ENCODE data around the gene POFUT1.
"Not testable (repeated sequence)": the region's sequence is repeated elsewhere in the genome, so short reads cannot be mapped to it uniquely, and the experiment has no call there.

Gene POFUT1

GRCh38 chr20:32236819-32237218 lies 29.1 kb downstream of the POFUT1 start:
- no peak for DNase-seq

DNA sequence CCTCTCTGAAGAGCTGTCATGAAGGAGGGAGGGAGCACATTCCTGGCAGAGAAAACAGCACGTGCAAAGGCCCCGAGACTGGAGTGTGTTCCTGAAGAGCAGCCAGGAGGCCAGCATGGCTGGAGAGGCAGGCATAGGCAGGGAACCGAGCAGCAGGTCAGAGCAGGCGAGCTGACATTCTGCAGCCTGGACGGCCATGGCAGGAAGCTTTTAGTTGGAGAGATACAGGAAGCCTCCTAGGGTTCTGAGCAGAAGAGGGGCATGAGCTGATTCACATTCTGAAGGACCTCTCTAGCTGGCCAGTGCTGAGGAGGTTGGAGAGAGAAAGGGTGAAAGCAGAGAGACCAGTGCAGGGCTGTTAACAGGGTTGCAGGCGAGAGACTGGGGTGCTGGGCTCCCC lies 29.7 kb downstream of the POFUT1 start:
- no peak for DNase-seq

DNA sequence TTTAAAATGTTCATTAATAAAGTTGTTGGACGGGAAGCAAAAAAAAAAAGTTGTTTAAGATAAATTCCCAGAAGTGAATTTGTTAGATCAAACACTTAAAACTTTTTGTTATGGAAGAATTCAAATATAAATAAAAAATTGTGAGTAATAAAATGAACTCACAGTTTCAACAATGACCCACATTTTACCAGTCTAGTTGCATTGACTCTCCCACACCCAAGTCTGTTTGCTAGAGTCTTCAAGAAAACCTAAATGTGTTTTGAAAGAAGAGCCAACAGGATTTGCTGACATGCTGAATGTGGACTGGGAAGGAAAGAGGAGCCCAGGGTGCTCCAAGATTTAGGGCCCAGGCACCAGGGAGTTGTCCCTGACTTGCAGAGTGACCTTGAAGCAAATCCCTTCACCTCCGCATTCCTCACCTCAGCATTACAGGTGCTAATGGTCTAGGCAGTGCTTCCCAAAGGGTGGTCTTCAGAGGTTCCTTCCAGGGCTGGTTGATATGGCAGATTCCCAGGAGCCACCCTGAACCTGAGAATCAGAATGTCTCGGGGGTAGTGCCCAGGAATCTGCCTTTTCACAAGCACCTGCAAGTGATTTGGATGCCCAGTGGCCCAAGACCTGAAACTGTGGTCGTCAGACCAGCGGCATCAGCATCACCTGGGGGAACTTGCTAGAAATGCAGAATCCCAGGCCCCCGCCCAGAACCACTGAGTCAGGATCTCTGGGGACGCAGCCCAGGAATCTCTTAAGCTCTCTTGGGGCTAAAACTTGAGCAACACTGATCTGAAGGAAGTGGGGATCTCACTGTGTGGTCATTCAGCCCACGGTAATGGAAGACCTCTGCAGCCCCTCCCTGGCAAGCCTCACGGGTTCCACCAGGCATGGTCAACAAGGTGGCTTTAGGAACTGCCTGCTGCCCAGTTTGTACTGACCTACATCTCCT lies 31.1 kb downstream of the POFUT1 start:
- no peak for DNase-seq

DNA sequence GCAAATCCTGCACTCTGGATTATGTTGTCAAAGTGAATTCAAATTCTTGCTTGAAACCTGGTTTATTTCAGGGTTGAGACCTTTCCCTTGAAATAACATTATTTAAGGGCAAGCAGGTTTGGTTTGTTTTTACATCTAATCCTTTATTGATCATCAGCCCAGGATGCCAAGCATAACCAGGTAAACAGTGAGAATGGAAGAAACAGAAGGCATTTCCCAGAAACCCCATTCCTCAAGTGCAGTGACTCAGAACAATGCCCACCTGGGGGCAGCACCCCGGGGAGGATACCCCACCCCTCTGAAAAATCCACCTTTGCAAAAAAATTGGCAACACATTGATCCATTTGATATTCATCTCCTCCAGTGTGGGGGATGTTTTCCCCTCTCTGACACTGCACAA lies 32.5 kb downstream of the POFUT1 start:
- DNase-seq: no peak

DNA sequence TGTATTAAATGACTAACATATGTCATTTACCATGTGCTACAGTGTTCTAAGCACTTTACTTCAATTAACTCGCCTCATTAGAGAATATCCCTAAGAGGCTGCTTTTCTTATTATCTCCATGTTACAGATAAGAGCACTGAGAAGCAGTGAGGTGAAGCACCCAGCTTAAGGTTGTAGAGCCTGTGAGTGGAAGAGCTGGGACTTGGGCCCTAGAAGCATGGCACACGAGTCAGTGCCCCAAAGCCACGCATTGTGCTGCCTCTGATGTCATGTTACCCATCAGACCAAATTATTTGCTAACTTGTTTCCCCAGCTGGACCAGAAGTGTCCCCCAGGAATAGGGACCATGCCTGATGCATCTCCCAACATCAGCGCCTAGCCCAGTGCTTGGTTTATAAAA lies 34.1 kb downstream of the POFUT1 start:
- no peak for DNase-seq

DNA sequence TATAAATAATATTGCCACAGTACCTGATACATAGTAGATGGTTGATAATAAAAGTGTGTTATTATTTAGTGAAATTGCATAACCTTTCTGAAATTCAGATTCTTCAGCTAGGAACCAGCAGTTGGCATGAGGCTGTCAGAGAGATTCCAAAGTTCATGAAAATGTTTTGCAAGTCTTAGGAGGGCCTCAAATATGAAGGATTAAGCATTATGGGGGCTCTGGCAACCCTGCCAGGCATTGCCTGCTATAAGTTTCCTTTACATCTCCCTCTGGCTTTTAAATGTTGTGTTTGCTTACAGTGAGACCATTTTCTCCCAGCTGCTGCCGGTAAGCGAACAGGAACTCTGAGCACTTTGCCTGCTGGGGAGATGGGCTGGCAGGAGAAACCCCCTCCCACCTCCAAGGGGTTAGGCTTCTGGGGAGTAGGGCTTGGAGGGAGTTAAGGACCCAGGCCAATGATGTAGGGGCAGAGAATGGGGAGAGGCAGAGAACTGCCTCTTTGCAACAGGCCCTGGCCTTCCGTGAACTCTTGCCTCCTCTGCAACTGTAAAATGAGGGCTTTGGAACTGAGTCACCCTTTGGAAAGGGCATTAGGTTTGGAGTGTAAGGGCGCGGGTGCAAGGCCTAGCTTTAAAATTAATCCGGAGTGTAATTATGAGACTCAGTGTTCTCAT lies 36.6 kb downstream of the POFUT1 start:
- DNase-seq: no peak

DNA sequence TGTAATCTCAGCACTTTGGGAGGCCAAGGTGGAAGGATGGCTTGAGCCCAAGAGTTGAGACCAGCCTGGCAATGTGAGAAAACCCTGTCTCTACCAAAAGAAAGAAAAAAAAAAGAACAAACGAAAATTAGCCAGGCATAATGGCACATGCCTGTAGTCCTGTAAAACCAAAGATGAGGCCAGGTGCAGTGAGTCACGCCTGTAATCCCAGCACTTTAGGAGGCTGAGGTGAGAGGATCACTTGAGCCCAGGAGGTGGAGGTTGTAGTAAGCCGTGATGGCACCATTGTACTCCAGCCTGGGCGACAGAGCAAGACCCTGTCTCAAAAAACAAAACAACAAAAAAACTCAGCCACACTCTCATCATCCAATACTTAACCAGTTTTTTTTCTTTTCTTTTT lies 37.3 kb downstream of the POFUT1 start:
- DNase-seq: no peak

DNA sequence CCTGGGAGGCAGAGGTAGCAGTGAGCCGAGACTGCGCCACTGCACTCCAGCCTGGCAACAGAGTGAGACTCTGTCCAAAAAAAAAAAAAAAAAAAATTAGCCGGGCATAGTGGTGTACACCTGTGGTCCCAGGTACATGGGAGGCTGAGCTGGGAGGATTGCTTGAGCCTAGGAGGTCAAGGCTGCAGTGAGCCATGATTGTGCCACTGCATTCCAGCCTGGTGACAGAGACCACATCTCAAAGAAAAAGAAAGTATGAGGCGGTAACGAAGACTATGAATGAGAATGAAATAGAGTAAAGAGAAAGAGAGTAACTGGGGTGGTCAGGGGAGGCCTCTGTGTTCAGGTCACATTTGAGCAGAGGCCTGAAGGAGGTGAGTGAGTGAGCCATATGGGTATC lies 38.5 kb downstream of the POFUT1 start:
- not testable (repeated sequence) for DNase-seq

GRCh38 chr20:32248043-32248442 lies 40.4 kb downstream of the POFUT1 start:
- DNase-seq: no peak

DNA sequence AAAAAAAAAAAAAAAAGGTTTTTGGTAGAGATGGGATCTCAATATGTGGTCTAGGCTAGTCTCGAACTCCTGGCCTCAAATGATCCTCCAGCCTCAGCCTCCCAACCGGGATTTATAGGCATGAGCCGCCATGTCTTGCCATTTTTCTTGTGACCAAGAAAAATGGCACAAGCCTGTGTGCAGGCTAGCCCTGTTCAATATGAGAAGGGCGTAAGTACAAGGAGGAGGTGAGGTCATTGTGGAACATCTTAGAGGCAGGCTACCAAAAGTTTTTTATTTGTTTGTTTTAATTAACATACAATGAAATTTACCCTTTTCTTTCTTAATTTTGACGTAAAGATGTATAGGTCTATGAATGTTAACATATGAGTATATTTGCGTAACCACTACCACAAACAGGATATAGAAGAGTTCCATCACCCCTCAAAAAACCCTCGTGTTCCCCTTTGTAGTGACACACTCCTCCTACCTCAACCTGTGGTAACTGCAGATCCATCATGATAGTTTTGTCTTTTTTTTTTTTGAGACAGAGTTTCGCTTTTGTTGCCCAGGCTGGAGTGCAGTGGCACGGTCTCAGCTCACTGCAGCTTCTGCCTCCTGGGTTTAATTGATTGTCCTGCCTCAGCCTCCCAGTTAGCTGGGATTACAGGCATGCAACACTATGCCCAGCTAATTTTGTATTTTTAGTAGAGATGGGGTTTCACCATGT lies 41.5 kb downstream of the POFUT1 start:
- peak; percentile 74 for DNase-seq

DNA sequence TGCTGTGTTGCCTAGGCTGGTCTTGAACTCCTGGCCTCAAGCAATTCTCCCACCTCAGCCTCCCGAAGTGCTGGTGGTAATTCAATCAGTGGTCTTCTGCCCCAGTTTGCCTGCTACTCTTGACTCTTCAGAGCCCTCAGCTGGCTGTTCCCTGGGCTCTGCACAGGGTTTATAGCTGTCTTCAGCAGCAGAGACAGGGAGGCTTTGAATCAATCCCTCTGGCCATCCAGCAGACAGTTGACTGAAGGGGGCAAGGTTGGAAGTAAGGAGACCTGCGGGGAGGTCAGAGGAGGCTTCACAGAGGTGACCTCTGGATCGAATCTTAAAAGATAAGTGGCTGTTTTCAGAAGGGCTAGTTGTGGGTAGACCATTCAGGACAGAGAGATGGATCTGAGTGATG lies 43.8 kb downstream of the POFUT1 start:
- DNase-seq: no peak

DNA sequence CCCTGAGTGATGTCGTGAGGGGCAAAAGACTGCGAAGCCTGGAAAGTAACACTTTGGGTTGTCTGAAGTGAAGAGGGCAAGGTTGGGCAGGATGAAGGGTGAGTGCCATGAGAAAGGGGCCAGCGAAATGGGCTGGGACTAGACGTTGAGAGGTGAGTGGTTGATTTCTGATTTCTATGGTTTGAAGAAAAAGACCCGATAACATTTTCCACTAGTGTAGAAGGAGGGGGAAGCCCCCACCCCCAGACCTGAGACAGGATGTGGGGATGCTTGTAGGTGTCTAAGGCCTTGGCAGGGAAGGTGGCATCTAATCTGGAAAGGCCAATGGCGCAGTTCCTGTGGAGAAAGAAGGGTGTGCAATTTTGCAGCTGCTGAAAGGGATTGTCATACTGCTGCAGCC lies 44.5 kb downstream of the POFUT1 start:
- peak; percentile 19 for DNase-seq

- DNase-seq: not testable (repeated sequence)
These were observed 53.3 kb downstream of the POFUT1 start for GRCh38 chr20:32260973-32261372.

DNA sequence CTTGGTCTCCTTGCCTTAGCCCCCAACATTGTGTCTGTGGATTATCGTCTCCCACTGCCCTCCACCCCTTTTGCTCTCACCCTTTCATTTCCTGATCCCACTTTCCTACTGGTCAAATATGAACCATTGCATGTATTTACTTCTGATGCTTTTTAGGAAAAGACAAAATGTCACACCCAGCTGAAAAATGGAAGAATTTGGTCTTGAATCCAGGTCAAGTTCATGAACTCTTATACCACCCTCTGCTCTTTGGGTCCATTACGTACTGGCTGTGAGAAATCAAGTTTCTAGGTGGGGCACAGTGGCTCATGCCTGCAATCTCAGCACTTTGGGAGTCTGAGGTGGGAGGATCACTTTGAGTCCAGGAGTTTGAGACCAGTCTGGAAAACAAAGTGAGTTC lies 54.0 kb downstream of the POFUT1 start:
- DNase-seq: no peak

- no peak for DNase-seq
These were observed 55.8 kb downstream of the POFUT1 start for GRCh38 chr20:32263398-32263954.

DNA sequence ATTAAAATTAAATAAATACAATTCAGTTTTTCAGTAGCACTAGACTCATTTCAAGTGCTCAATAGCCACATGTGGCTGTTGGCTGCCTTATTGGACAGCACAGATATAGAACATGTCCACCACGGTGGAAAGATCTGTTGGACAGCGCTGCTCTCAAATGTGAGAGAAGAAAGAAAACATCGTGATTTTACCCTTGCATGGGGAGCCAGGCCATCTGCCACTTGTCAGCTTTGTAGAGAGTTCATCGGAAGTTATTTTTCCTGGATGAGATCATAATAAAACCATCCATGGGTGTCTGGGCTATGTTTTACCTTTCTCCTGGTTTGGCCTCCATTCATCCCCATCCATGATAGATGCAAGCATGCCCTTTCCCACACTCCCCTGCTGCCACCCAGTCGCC lies 63.9 kb downstream of the POFUT1 start:
- DNase-seq: no peak

GRCh38 chr20:32274359-32274758 lies 66.7 kb downstream of the POFUT1 start:
- DNase-seq: no peak

- DNase-seq: not testable (repeated sequence)
These were observed 67.5 kb downstream of the POFUT1 start for GRCh38 chr20:32275163-32275562.

DNA sequence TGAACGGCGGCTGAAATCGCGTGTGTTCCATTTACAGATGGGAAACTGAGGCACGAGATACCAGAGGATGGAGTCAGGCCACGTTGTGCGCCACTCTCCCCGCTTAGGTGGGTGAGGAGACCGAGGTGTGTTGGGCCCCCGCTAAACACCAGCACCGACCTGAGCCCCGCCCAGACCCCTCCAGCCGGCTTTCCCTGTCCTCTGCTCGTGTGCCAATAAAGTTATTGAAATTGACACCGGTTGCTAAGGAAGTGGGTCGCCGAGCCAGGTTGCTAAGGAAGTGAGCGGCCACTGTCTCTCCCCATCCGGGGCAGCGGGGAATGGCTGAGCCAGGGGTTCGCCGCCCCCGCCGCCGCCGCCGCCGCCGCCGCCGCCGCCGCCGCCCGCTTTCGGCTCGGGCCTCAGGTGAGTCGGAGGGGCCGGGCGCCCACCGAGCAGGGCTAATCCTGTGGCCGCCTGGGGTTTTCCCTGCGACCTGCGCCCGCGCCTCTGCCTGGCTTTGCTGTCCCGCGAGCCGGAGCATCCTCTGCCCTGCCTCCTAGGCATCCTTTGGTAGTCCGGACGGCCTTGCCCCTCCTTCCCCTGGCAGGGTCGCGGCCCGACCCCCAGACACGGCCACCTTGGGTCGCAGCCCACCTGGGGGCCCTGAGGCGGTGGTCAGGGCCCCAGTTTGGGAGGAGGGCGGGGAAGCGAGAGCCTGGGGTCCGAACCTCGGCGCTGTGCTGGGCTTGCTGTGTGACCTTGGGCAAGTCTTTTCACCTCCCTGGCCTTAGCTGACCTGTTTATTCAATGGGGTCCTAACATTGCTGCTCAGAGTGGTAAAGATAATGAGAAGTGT lies 69.9 kb downstream of the POFUT1 start, which contains the start of gene KIF3B:
Gene KIF3B (plus strand): TSS at position 291 of the 838 bp plus-strand sequence. CDS start 32,127 bp downstream, outside the sequence.
- DNase-seq: peak; percentile 93

DNA sequence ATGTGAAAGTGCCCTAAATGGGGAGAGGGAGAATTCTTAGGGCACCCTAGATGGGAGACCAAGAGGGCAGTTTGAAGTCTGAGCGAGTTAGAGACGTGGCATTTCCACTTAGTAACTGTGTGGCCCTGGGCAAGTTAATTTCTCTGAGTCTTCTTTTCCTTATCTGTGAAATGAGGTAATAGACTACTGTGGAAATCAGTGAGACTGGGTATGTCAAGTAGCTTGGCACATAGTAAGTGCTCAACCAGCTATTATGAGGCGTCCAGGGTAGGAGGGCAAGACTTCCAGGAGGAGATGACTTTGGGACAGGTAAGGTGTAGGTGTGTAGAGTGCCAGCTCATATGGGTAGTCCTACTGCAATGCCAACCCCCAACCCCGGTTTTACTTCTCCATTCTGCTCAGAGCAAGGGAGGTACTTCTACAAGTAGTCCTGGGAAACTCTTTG lies 70.5 kb downstream of the POFUT1 start:
- peak; percentile 14 for DNase-seq

DNA sequence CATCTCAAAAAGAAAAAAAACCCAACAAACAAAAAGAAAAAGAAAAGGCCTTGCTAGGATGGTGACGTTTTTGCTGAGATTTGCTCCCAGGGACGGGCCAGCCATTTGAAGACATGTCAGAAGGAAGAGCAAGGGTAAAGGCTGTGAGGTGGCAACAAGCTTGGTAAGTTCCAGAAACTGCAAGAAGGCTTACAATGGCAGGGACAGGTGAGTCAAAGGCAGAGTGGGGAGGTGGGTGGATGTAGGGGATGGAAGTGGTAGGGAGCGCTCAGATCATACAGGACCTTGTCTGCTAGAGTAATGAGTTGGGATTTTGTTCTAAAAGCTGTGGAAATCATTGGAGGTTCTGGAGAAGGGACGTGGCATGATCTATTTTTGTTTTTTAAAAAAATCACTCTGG lies 74.0 kb downstream of the POFUT1 start:
- DNase-seq: no peak

DNA sequence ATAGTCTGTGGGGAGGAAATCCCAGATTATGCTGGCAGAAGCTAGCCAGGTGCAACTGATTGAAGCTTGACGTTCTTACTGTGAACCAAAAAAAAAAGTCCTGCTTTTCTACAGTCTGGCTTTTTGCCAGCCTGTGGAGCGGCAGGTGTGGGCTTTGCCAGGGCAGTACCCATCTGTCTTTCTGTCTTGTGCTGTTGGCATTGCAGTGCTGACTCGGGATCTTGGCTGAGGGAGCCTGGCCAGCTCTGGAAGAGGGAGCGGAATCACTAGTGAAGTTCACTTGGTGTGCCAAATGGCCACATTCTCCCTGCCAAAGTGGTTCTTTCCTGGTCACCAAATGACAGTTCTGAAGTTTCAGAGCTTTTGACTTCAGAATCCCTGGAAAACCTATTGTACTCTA lies 74.8 kb downstream of the POFUT1 start:
- no peak for DNase-seq

Measured in CD4-positive, alpha-beta T cell treated with Interleukin-17A for 1 hour (primary cell).